ENCODE results near the gene C16orf90. TPM values are rescaled to one million over a fixed set of nuclear protein-coding genes. Genes with fewer than 3 reads are reported as not detected.
"Not testable (repeated sequence)": the region's sequence is repeated elsewhere in the genome, so short reads cannot be mapped to it uniquely, and the experiment has no call there.

The C16orf90 gene
- total RNA-seq, 2 experiments from 2014 or later = not detected

- intact Hi-C loops (cut with DNase I, micrococcal nuclease) = no loop called here
- H3K36me3 Mint-ChIP-seq (ENCODE audit: low read depth) = peaks cover 53% of the 10 kb centered on the region
Observed at GRCh38 chr16:3478242-3478925, 16.9 kb downstream of the C16orf90 start.

DNA sequence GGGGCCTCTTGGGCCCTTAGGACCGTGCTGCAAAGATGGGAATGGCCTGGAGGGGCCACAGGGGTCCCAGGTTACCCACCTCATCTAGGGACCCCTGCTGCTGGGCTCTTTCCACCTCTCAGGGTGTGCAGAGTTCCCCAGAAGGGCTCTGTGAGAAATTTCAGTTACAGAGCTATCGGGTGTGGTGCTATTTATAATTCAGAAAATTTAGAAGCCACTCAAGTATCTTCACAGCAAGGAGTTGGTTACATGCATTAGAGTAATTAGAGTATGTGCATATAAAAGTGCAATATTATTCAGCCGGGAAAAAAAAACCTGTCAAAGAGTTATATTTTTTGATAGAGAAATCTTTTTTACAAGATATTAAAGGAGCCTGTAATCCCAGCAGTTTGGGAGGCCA lies 18.9 kb downstream of the C16orf90 start:
- ATAC-seq (ENCODE audit: poor library complexity) = no peak

More at GRCh38 chr16:3478242-3478925, 16.9 kb downstream of the C16orf90 start:
- no peak overlapping the region for H3K27ac Mint-ChIP-seq
- Histone ChIP-seq H3K27ac (ENCODE audit: low read depth in 1 of 2, low read length in 2 of 2) (no peak overlapping the region), H3K36me3 (ENCODE audit: insufficient read depth, low read length) (peaks cover 44% of the 10 kb centered on the region), H3K9me3 (ENCODE audit: control insufficient read depth in 1 of 2, insufficient read depth in 1 of 2, low read length in 2 of 2) (no peaks in the 10 kb centered on the region), H3K27me3 (ENCODE audit: control insufficient read depth in 1 of 2, insufficient read depth in 2 of 2, low read length in 2 of 2) (no peaks in the 10 kb centered on the region), H3K4me1 (ENCODE audit: insufficient read depth, low read length) (no peaks in the 10 kb centered on the region), H3K4me3 (ENCODE audit: low read length) (no peak overlapping the region)
- DNase-seq (no peak), ATAC-seq (ENCODE audit: poor library complexity) (no peak)
- POLR2A ChIA-PET = no interaction called here
- TF ChIP-seq, protein P1, sequence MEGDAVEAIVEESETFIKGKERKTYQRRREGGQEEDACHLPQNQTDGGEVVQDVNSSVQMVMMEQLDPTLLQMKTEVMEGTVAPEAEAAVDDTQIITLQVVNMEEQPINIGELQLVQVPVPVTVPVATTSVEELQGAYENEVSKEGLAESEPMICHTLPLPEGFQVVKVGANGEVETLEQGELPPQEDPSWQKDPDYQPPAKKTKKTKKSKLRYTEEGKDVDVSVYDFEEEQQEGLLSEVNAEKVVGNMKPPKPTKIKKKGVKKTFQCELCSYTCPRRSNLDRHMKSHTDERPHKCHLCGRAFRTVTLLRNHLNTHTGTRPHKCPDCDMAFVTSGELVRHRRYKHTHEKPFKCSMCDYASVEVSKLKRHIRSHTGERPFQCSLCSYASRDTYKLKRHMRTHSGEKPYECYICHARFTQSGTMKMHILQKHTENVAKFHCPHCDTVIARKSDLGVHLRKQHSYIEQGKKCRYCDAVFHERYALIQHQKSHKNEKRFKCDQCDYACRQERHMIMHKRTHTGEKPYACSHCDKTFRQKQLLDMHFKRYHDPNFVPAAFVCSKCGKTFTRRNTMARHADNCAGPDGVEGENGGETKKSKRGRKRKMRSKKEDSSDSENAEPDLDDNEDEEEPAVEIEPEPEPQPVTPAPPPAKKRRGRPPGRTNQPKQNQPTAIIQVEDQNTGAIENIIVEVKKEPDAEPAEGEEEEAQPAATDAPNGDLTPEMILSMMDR (IDR thresholded peaks at IDR 0.05) = no peak
- no peaks in the 10 kb centered on the region for H3K4me1 Mint-ChIP-seq (ENCODE audit: low read depth)
- H3K9me3 Mint-ChIP-seq = no peaks in the 10 kb centered on the region
- H3K4me3 Mint-ChIP-seq = no peak overlapping the region
- H3K27me3 Mint-ChIP-seq = no peaks in the 10 kb centered on the region
- CTCF ChIA-PET = no interaction called here

GRCh38 chr16:3475604-3476375 lies 19.5 kb downstream of the C16orf90 start:
- Histone ChIP-seq H3K4me3 (ENCODE audit: low read length) (no peak overlapping the region), H3K36me3 (ENCODE audit: insufficient read depth, low read length) (peaks cover 32% of the 10 kb centered on the region), H3K27me3 (ENCODE audit: control insufficient read depth in 1 of 2, insufficient read depth in 2 of 2, low read length in 2 of 2) (no peaks in the 10 kb centered on the region), H3K27ac (ENCODE audit: low read depth in 1 of 2, low read length in 2 of 2) (no peak overlapping the region), H3K9me3 (ENCODE audit: control insufficient read depth in 1 of 2, insufficient read depth in 1 of 2, low read length in 2 of 2) (no peaks in the 10 kb centered on the region), H3K4me1 (ENCODE audit: insufficient read depth, low read length) (peaks cover 3% of the 10 kb centered on the region)
- DNase-seq = no peak
- intact Hi-C loops (cut with DNase I, micrococcal nuclease) = no loop called here
- TF ChIP-seq, protein P1 (IDR thresholded peaks at IDR 0.05) = no peak
- ATAC-seq (ENCODE audit: poor library complexity) = no peak
- Mint-ChIP-seq H3K27me3 (no peaks in the 10 kb centered on the region), H3K4me1 (ENCODE audit: low read depth) (peaks cover 7% of the 10 kb centered on the region), H3K27ac (no peak overlapping the region), H3K9me3 (no peaks in the 10 kb centered on the region), H3K4me3 (no peak overlapping the region), H3K36me3 (ENCODE audit: low read depth) (peaks cover 42% of the 10 kb centered on the region)
- ChIA-PET CTCF (no interaction called here), POLR2A (no interaction called here)

More for the DNA sequence above, 18.9 kb downstream of the C16orf90 start:
- Mint-ChIP-seq H3K4me3 (no peak overlapping the region), H3K27me3 (no peaks in the 10 kb centered on the region), H3K4me1 (ENCODE audit: low read depth) (peaks cover 7% of the 10 kb centered on the region), H3K27ac (no peak overlapping the region), H3K9me3 (no peaks in the 10 kb centered on the region), H3K36me3 (ENCODE audit: low read depth) (peaks cover 48% of the 10 kb centered on the region)
- intact Hi-C loops (cut with DNase I, micrococcal nuclease) = no loop called here
- no peak overlapping the region for H3K27ac ChIP-seq (ENCODE audit: low read depth in 1 of 2, low read length in 2 of 2)
- DNase-seq = no peak
- peaks cover 39% of the 10 kb centered on the region for H3K36me3 ChIP-seq (ENCODE audit: insufficient read depth, low read length)
- H3K9me3 ChIP-seq (ENCODE audit: control insufficient read depth in 1 of 2, insufficient read depth in 1 of 2, low read length in 2 of 2) = no peaks in the 10 kb centered on the region
- H3K4me3 ChIP-seq (ENCODE audit: low read length) = no peak overlapping the region
- TF ChIP-seq, protein P1 (IDR thresholded peaks at IDR 0.05) = no peak
- POLR2A ChIA-PET = no interaction called here
- H3K27me3 ChIP-seq (ENCODE audit: control insufficient read depth in 1 of 2, insufficient read depth in 2 of 2, low read length in 2 of 2) = no peaks in the 10 kb centered on the region
- H3K4me1 ChIP-seq (ENCODE audit: insufficient read depth, low read length) = peaks cover 3% of the 10 kb centered on the region
- CTCF ChIA-PET = no interaction called here

DNA sequence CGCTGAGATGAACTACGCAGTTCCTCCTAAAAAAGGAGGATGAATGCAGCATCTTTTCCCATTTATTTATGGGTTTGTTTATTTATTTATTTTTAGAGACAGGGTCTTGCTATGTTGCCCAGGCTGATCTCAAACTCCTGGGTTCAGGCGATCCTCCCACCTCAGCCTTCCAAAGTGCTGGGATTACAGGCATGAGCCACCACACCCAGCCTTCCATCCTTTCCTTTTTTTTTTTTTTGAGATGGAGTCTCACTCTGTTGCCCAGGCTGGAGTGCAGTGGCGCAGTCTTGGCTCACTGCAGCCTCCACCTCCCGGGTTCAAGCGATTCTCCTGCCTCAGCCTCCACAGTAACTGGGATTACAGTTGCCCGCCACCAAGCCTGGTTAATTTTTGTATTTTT lies 20.4 kb downstream of the C16orf90 start:
- H3K4me3 Mint-ChIP-seq; intact Hi-C loops (cut with DNase I, micrococcal nuclease); H3K9me3 ChIP-seq (ENCODE audit: control insufficient read depth in 1 of 2, insufficient read depth in 1 of 2, low read length in 2 of 2); H3K4me3 ChIP-seq (ENCODE audit: low read length); H3K4me1 Mint-ChIP-seq (ENCODE audit: low read depth); H3K27me3 Mint-ChIP-seq; CTCF ChIA-PET; H3K27ac ChIP-seq (ENCODE audit: low read depth in 1 of 2, low read length in 2 of 2); H3K27ac Mint-ChIP-seq; ATAC-seq (ENCODE audit: poor library complexity); H3K9me3 Mint-ChIP-seq; DNase-seq; H3K4me1 ChIP-seq (ENCODE audit: insufficient read depth, low read length); H3K27me3 ChIP-seq (ENCODE audit: control insufficient read depth in 1 of 2, insufficient read depth in 2 of 2, low read length in 2 of 2); POLR2A ChIA-PET: not testable (repeated sequence)
- peaks cover 31% of the 10 kb centered on the region for H3K36me3 ChIP-seq (ENCODE audit: insufficient read depth, low read length)
- peaks cover 37% of the 10 kb centered on the region for H3K36me3 Mint-ChIP-seq (ENCODE audit: low read depth)

Measured in CD4-positive, alpha-beta T cell (primary cell).